CD4-positive, alpha-beta T cell treated with Interleukin-6 for 4 hours (primary cell): ENCODE results near the gene OR10J1.
"Not testable (repeated sequence)": the region's sequence is repeated elsewhere in the genome, so short reads cannot be mapped to it uniquely, and the experiment has no call there.

Source experiments
- DNase-seq: peaks from one replicate; pipeline ENCODE4 v3.0.0-alpha.2; 2020; ENCODE audit warnings: mixed read lengths

Gene OR10J1

GRCh38 chr1:159439422-159439821 lies at the start of gene OR10J1:
Gene OR10J1, plus strand, starts transcription at chr1:159439722. Its CDS starts 70 bp downstream, at chr1:159439792.
- no peak for DNase-seq

- DNase-seq: no peak
Observed at GRCh38 chr1:159406821-159407220, 32.7 kb upstream of the OR10J1 start.

GRCh38 chr1:159408862-159409400 lies 30.6 kb upstream of the OR10J1 start:
- no peak for DNase-seq

- DNase-seq: no peak
Observed at GRCh38 chr1:159421821-159422220, 17.7 kb upstream of the OR10J1 start.

GRCh38 chr1:159428536-159428935 lies 11.0 kb upstream of the OR10J1 start:
- DNase-seq: no peak

GRCh38 chr1:159429074-159429861 lies 10.3 kb upstream of the OR10J1 start:
- no peak for DNase-seq

- DNase-seq: no peak
Observed at GRCh38 chr1:159430985-159431384, 8.5 kb upstream of the OR10J1 start.

- no peak for DNase-seq
Observed at GRCh38 chr1:159431904-159432303, 7.6 kb upstream of the OR10J1 start, which contains the start of gene OR10J4. Gene OR10J4, plus strand, starts transcription at chr1:159432204.

- no peak for DNase-seq
Observed at GRCh38 chr1:159436469-159436868, 3.1 kb upstream of the OR10J1 start.

- DNase-seq: no peak
Observed at GRCh38 chr1:159441360-159441759, 1.8 kb downstream of the OR10J1 start.

GRCh38 chr1:159442428-159442827 lies 2.9 kb downstream of the OR10J1 start:
- no peak for DNase-seq

- no peak for DNase-seq
Observed at GRCh38 chr1:159443066-159443750, 3.7 kb downstream of the OR10J1 start.

- no peak for DNase-seq
Observed at GRCh38 chr1:159444511-159444910, 5.0 kb downstream of the OR10J1 start.

- no peak for DNase-seq
Observed at GRCh38 chr1:159448181-159448580, 8.7 kb downstream of the OR10J1 start.

- not testable (repeated sequence) for DNase-seq
Observed at GRCh38 chr1:159449605-159450004, 10.1 kb downstream of the OR10J1 start.

GRCh38 chr1:159459551-159459950 lies 20.0 kb downstream of the OR10J1 start:
- no peak for DNase-seq

- DNase-seq: no peak
Observed at GRCh38 chr1:159465191-159465603, 25.7 kb downstream of the OR10J1 start.

- no peak for DNase-seq
Observed at GRCh38 chr1:159468321-159468720, 28.8 kb downstream of the OR10J1 start.

- DNase-seq: no peak
Observed at GRCh38 chr1:159469921-159470533, 30.5 kb downstream of the OR10J1 start.

- no peak for DNase-seq
Observed at GRCh38 chr1:159473335-159473734, 33.8 kb downstream of the OR10J1 start.

GRCh38 chr1:159474926-159475325 lies 35.4 kb downstream of the OR10J1 start:
- DNase-seq: no peak

GRCh38 chr1:159483501-159483900 lies 44.0 kb downstream of the OR10J1 start:
- no peak for DNase-seq
